ENCODE measurements around the gene HMCN2. TPM values are rescaled to one million over a fixed set of nuclear protein-coding genes. Genes with fewer than 3 reads are reported as not detected.

Gene HMCN2
- total RNA-seq, 2 donors from 2014 or later: 2.9 to 5.5 TPM

GRCh38 chr9:130482463-130482862, 216.9 kb downstream of the HMCN2 start:
- TF ChIP-seq CTCF (IDR thresholded peaks at IDR 0.05) (no peak), POLR2A (IDR thresholded peaks at IDR 0.05) (no peak), POLR2AphosphoS5 (IDR thresholded peaks at IDR 0.05) (no peak)
- Histone ChIP-seq H3K36me3 (no peaks in the 10 kb centered on the region), H3K4me3 (no peak overlapping the region), H3K4me1 (replicated peaks) (no peaks in the 10 kb centered on the region), H3K27ac (no peak overlapping the region), H3K27me3 (replicated peaks; ENCODE audit: insufficient read depth) (no peaks in the 10 kb centered on the region), H3K9me3 (no peaks in the 10 kb centered on the region)
- intact Hi-C loops (cut with DNase I): no loop called here
- WGBS: 73% methylated on average over 5 of the region's 5 CpGs
- DNase-seq (ENCODE audit: low spot score): no peak

- no peak for DNase-seq (ENCODE audit: low spot score)
- H3K4me1 ChIP-seq (replicated peaks): no peaks in the 10 kb centered on the region
- no peaks in the 10 kb centered on the region for H3K36me3 ChIP-seq
- H3K27ac ChIP-seq: no peak overlapping the region
- no peaks in the 10 kb centered on the region for H3K27me3 ChIP-seq (replicated peaks; ENCODE audit: insufficient read depth)
- WGBS: 54% methylated on average over 16 of the region's 16 CpGs
- no peak overlapping the region for H3K4me3 ChIP-seq
- no peak for TF ChIP-seq POLR2AphosphoS5 (IDR thresholded peaks at IDR 0.05)
- TF ChIP-seq POLR2A (IDR thresholded peaks at IDR 0.05): no peak
- no peak for TF ChIP-seq CTCF (IDR thresholded peaks at IDR 0.05)
- no peaks in the 10 kb centered on the region for H3K9me3 ChIP-seq
- intact Hi-C loops (cut with DNase I): no loop called here
Measured at GRCh38 chr9:130483371-130483971, 217.9 kb downstream of the HMCN2 start.

Small RNAs within 50 kb of the gene (small RNA-seq; reads per million reads assigned to genes)
- 0 reads per million in 2 donors for gene RN7SL665P

Other genes with a start within 250 kb of the HMCN2 start
- 10 to 100 TPM; 34.6 to 93.7 TPM for gene FNBP1, start 222.6 kb upstream of the HMCN2 start, total RNA-seq
- 10 to 100 TPM; 36.3 to 51.5 TPM for gene GPR107, start 211.9 kb upstream of the HMCN2 start, total RNA-seq
- gene NCS1, start 93.4 kb upstream of the HMCN2 start, total RNA-seq: 10 to 100 TPM; 19.1 to 28.5 TPM
- 100 to 1,000 TPM in 1 of 2 donors, 10 to 100 TPM in 1; 59.4 to 228 TPM for gene ASS1, start 179.2 kb downstream of the HMCN2 start, total RNA-seq

Measured in prostate gland (tissue), 2 donors.